WTC11 (cell line): ENCODE results near the gene PTPMT1. TPM values are rescaled to one million over a fixed set of nuclear protein-coding genes. Genes with fewer than 3 reads are reported as not detected.

Source experiments
- AFF4 ChIP-seq: sonication (generic); formaldehyde crosslinking; IDR thresholded peaks from 2 replicates; pipeline ENCODE4 v1.8.1; 2023; ENCODE audit warnings: mild to moderate bottlenecking, missing genetic modification reagents, borderline replicate concordance
- PRRX2 ChIP-seq: fragments of 250-450 bp; sonication (Bioruptor Pico); IDR thresholded peaks from 2 replicates; pipeline ENCODE4 v1.8.0; 2021; ENCODE audit warnings: mild to moderate bottlenecking
- total RNA-seq: library from RNA; stranded (reverse); gene quantifications from 3 replicates; pipeline ENCODE4 v1.2.3, GENCODE V29; 2021

PTPMT1 gene
- total RNA-seq, 1 experiment from 2014 or later, result 49.5 TPM

GRCh38 chr11:47620836-47621378 lies 55.5 kb downstream of the PTPMT1 start (continued):
- TF ChIP-seq AFF4 (no peak), PRRX2 (CRISPR knock-in tag) (no peak)

Other genes starting within 250 kb of the PTPMT1 start
- 0.07 TPM in 2 of 3 replicates, not detected in the other for gene MYBPC3, start 212.9 kb upstream of the PTPMT1 start, total RNA-seq
- gene SPI1, start 187.1 kb upstream of the PTPMT1 start, total RNA-seq, result 0.21 to 0.59 TPM (median 0.39 TPM) in 3 replicates
- gene SLC39A13, start 157.0 kb upstream of the PTPMT1 start, total RNA-seq, result 32.8 to 38.2 TPM (median 35.1 TPM) in 3 replicates
- 141 to 162 TPM (median 143 TPM) in 3 replicates for gene PSMC3, start 139.2 kb upstream of the PTPMT1 start, total RNA-seq
- gene RAPSN, start 116.5 kb upstream of the PTPMT1 start, total RNA-seq, result 0.32 to 0.66 TPM (median 0.34 TPM) in 3 replicates
- 160 to 177 TPM (median 169 TPM) in 3 replicates for gene CELF1, start 12.5 kb upstream of the PTPMT1 start, total RNA-seq
- 12.3 to 14.3 TPM (median 13.9 TPM) in 3 replicates for gene KBTBD4, start 13.4 kb downstream of the PTPMT1 start, total RNA-seq
- 111 to 140 TPM (median 125 TPM) in 3 replicates for gene NDUFS3, start 13.5 kb downstream of the PTPMT1 start, total RNA-seq
- gene FAM180B, start 21.1 kb downstream of the PTPMT1 start, total RNA-seq, result 0.16 to 0.28 TPM in 2 of 3 replicates, not detected in the other
- gene C1QTNF4, start 28.8 kb downstream of the PTPMT1 start, total RNA-seq, result 9.5 to 10.7 TPM (median 9.5 TPM) in 3 replicates
- 141 to 160 TPM (median 141 TPM) in 3 replicates for gene MTCH2, start 77.0 kb downstream of the PTPMT1 start, total RNA-seq
- 3.7 to 4.2 TPM (median 4.1 TPM) in 3 replicates for gene AGBL2, start 149.8 kb downstream of the PTPMT1 start, total RNA-seq
- gene FNBP4, start 201.7 kb downstream of the PTPMT1 start, total RNA-seq, result 83.0 to 106 TPM (median 91.9 TPM) in 3 replicates